LNCaP clone FGC (cell line): Measurements from ENCODE around the gene ZNF521.

Experiments
- DNase-seq: peaks from one replicate; pipeline ENCODE4 v3.0.0-alpha.2; 2011; ENCODE audit warnings: low read depth
- H3K4me3 ChIP-seq: 2 replicates; pipeline ENCODE4 v1.5.1; 2011; ENCODE audit warnings: mild to moderate bottlenecking, low read depth, low read length, control low read depth
- TF ChIP-seq, protein P1 (sequence below): IDR thresholded peaks from 2 replicates; pipeline ENCODE4 v1.5.1; 2012; ENCODE audit warnings: mild to moderate bottlenecking; ENCODE audit not compliant: control insufficient read depth, insufficient read depth; ENCODE audit errors: extremely low read depth

Gene ZNF521

GRCh38 chr18:25225151-25225550 is 126.8 kb downstream of the ZNF521 start:
- no peak for DNase-seq
- H3K4me3 ChIP-seq: no peak overlapping the region
- TF ChIP-seq, protein P1, sequence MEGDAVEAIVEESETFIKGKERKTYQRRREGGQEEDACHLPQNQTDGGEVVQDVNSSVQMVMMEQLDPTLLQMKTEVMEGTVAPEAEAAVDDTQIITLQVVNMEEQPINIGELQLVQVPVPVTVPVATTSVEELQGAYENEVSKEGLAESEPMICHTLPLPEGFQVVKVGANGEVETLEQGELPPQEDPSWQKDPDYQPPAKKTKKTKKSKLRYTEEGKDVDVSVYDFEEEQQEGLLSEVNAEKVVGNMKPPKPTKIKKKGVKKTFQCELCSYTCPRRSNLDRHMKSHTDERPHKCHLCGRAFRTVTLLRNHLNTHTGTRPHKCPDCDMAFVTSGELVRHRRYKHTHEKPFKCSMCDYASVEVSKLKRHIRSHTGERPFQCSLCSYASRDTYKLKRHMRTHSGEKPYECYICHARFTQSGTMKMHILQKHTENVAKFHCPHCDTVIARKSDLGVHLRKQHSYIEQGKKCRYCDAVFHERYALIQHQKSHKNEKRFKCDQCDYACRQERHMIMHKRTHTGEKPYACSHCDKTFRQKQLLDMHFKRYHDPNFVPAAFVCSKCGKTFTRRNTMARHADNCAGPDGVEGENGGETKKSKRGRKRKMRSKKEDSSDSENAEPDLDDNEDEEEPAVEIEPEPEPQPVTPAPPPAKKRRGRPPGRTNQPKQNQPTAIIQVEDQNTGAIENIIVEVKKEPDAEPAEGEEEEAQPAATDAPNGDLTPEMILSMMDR: no peak

- H3K4me3 ChIP-seq: no peak overlapping the region
- TF ChIP-seq, protein P1: no peak
- no peak for DNase-seq
These were observed 127.8 kb downstream of the ZNF521 start for GRCh38 chr18:25223899-25224886.

DNA sequence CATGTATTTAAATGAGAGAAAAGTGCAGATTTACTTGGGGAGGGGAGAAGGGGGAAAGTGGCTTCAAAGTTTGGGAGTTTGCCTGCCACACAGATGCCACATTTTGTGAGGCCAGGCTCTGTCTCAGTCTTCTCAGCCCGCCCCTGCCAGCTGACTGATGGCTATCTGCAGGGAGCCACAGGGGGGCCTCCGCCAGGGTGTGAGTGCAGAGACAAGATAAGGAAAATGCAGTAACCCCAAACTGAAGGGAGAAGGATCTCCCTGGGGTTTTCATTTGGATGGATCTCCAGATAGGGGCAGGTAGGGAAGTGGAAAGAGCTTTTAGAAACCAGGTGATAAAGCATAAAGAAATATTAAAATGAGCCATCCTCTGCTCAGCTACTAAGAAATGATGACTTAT is 128.8 kb downstream of the ZNF521 start:
- TF ChIP-seq, protein P1: no peak
- no peak for DNase-seq
- H3K4me3 ChIP-seq: no peak overlapping the region

GRCh38 chr18:25222648-25223047 is 129.3 kb downstream of the ZNF521 start:
- TF ChIP-seq, protein P1: no peak
- DNase-seq: no peak
- H3K4me3 ChIP-seq: no peak overlapping the region

- no peak for DNase-seq
- TF ChIP-seq, protein P1: no peak
- H3K4me3 ChIP-seq: no peak overlapping the region
These were observed 141.3 kb downstream of the ZNF521 start for GRCh38 chr18:25210622-25211021.

GRCh38 chr18:25192065-25192464 is 159.9 kb downstream of the ZNF521 start:
- DNase-seq: no peak
- H3K4me3 ChIP-seq: no peak overlapping the region
- TF ChIP-seq, protein P1: no peak
